Sigmoid colon (tissue), 4 donors: ENCODE measurements around the gene SMOC2.

ENCODE experiments used
- CTCF ChIP-seq, 4 experiments: fragments of 450-650 bp in 3 of 4; fragments of 200-600 bp in 1 of 4; IDR thresholded peaks; one replicate each; pipeline ENCODE4 v1.5.1; 2016 to 2019; ENCODE audit warnings: antibody characterized with exemption in 4 of 4, mild to moderate bottlenecking in 3 of 4, moderate library complexity in 2 of 4
- EP300 ChIP-seq, 4 donors: sonication (generic); formaldehyde crosslinking; IDR thresholded peaks; one replicate each; pipeline ENCODE4 v1.6.1; 2017; ENCODE audit warnings: antibody characterized with exemption in 4 of 4
- POLR2A ChIP-seq, 2 donors: fragments of 450-650 bp; IDR thresholded peaks; one replicate each; pipeline ENCODE4 v1.6.1; 2016; ENCODE audit warnings: antibody characterized with exemption in 2 of 2, mild to moderate bottlenecking in 2 of 2, moderate library complexity in 2 of 2
- POLR2AphosphoS5 ChIP-seq, 4 donors: sonication (generic); formaldehyde crosslinking; IDR thresholded peaks; one replicate each; pipeline ENCODE4 v1.6.1; 2017; ENCODE audit warnings: antibody characterized with exemption in 4 of 4

- TF ChIP-seq CTCF (IDR thresholded peaks at IDR 0.05) (no peak), POLR2A (IDR thresholded peaks at IDR 0.05) (no peak), POLR2AphosphoS5 (IDR thresholded peaks at IDR 0.05) (no peak), EP300 (IDR thresholded peaks at IDR 0.05) (no peak)
Measured at GRCh38 chr6:168670401-168670985, 229.5 kb downstream of the SMOC2 start.
